ENCODE measurements around the gene ADGRG6.

DNA sequence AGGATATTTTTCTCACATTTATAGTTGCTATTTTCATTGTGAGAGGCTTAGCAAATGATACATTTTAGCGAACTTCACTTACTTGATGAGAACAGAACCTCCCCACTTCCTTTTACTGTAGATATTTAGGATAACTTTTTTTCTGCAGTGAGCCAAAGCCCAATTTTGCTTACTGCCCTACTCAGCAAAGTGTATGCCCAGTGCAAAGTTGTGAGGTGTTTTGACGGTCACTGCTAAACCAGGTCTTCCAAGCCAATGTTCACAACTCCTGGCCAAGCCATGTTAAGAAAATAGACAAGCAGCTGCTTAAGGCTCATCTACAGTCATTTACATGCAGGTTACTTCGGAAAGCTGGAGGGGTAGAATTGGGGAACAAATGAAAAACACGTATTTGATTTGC, 144.8 kb downstream of the ADGRG6 start:
- TF ChIP-seq POLR2A (IDR thresholded peaks at IDR 0.05; ENCODE audit: low read length) (no peak), GATA1 (IDR thresholded peaks at IDR 0.05; ENCODE audit: low read depth, low read length) (no peak)
